ENCODE measurements around the gene KNSTRN. TPM values are rescaled to one million over a fixed set of nuclear protein-coding genes. Genes with fewer than 3 reads are reported as not detected.

Gene KNSTRN
- polyA plus RNA-seq, 1 donor: 20.0 TPM

DNA sequence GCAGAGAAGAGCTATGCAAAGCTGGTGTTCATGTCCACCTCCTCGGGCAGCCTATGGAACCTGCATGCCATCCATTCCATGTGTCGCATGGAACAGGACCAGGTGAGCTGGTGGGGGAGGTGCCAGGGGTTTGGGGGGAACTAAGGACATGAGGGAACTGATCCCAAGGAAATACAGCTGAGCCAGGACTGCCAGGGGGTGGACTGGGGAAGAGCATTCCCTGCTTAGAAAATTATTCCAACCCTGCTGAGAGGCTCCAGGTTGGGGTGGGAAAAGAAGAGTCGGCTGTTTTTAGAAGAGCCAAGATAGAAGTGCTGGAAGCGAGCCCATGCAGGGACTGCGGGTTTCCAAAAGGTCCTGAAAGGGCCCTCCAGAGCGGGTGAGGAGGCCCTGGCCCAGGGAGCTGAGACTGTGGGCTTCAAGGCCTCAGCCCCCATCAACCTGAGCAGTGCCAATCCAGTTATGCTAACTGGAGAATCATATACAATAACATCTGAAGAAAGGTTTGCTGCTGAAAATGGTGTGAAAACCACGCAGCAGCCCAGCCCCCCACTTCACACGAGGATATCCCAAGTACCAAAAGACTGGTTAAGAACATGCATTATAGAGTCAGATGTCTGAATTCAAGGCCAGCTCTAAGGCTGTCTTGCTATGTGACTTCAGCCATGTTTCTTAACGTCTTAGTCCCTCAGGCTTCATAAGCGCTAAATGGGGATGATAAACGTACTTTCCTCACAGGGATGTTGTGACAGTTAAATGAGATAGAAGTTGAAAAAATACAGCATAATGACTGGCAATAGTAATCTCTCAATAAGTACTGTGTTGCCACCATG, 16.7 kb upstream of the KNSTRN start:
- no peak for DNase-seq (ENCODE audit: low read depth)

DNA sequence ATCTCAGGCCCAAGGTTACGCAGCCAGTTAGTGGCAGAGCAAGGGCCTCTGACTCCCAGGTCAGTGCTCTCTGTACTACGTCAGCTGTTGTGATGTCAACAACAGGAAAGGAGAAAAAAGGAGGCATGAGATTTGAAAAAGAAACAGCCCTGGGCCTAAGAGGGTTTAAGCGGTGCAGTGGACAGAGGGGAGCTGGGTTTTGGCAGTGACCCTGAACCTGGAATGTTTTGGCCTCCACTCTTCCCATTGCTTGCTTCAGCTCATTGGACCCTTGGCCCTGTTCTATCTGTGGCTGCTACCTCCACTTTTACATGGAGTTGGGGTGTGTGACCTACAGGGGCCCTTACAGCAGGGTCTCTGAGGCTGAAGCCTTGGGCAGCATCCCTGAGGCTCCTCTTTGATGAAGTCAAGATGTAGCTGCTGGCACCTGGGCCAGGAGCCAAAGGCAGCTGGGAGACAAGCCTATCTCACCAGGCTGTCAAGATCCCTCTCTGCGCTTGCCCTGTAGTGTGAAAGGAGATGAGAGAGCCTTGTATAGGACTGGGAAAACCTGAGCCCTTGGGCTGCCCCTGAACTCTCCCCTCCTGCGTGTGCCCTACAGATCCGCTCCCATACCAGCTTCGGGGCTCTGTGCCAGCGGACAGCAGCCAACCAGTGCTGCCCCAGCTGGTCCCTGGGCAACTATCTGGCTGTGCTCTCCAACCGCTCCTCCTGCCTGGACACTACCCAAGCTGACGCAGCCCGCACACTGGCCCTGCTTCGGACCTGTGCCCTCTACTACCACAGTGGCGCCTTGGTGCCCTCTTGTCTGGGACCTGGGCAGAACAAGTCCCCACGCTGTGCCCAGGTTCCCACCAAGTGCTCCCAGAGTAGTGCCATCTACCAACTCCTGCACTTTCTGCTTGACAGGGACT, 15.8 kb upstream of the KNSTRN start:
- DNase-seq (ENCODE audit: low read depth): no peak

DNA sequence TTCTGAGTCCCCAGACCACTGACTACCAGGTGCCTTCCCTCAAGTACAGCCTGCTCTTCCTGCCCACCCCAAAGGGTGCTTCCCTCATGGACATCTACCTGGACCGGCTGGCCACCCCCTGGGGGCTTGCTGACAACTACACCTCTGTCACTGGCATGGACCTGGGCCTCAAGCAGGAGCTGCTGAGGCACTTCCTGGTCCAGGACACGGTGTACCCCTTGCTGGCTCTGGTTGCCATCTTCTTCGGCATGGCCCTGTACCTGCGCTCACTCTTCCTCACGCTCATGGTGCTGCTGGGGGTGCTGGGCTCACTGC, 15.2 kb upstream of the KNSTRN start:
- no peak for DNase-seq (ENCODE audit: low read depth)

DNA sequence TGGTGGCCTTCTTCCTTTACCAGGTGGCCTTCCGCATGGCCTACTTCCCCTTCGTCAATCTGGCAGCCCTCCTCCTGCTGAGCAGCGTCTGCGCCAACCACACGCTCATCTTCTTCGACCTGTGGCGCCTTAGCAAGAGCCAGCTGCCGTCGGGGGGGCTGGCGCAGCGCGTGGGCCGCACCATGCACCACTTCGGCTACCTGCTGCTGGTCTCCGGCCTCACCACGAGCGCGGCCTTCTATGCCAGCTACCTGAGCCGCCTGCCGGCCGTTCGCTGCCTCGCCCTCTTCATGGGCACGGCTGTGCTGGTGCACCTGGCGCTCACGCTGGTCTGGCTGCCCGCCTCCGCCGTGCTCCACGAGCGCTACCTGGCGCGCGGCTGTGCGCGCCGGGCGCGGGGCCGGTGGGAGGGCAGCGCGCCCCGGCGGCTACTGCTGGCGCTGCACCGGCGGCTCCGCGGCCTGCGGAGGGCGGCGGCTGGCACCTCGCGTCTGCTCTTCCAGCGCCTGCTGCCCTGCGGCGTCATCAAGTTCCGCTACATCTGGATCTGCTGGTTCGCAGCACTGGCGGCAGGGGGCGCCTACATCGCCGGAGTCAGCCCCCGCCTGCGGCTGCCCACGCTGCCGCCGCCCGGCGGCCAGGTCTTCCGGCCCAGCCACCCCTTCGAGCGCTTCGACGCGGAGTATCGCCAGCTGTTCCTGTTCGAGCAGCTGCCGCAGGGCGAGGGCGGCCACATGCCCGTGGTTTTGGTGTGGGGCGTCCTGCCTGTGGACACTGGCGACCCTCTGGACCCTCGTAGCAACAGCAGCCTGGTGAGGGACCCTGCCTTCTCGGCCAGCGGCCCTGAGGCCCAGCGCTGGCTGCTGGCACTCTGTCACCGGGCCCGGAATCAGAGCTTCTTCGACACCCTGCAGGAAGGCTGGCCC, 14.6 kb upstream of the KNSTRN start:
- no peak for DNase-seq (ENCODE audit: low read depth)

DNA sequence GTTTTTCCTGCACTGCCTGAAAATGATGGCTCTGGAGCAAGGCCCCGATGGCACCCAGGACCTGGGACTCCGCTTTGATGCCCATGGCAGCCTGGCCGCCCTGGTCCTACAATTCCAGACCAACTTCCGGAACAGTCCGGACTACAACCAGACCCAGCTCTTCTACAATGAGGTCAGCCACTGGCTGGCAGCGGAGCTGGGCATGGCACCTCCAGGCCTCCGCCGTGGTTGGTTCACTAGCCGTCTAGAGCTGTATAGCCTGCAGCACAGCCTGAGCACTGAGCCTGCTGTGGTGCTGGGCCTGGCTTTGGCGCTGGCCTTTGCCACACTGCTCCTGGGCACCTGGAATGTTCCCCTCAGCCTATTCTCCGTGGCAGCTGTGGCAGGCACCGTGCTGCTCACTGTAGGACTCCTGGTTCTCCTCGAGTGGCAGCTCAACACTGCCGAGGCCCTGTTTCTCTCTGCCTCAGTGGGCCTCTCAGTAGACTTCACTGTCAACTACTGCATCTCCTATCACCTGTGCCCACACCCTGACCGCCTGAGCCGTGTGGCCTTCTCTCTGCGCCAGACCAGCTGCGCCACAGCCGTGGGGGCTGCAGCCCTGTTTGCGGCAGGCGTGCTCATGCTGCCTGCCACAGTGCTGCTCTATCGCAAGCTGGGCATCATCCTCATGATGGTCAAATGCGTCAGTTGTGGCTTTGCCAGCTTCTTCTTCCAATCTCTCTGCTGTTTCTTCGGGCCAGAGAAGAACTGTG, 13.6 kb upstream of the KNSTRN start:
- DNase-seq (ENCODE audit: low read depth): no peak

DNA sequence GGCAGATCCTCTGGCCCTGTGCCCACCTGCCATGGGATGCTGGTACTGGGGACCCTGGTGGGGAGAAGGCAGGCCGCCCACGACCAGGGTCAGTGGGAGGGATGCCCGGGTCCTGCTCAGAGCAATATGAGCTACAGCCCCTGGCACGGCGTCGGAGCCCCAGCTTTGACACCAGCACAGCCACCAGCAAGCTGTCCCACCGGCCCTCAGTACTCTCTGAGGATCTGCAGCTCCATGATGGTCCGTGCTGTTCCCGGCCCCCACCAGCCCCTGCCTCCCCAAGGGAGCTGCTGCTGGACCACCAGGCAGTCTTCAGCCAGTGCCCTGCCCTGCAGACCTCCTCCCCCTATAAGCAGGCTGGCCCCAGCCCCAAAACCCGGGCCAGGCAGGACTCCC, 13.0 kb upstream of the KNSTRN start:
- DNase-seq (ENCODE audit: low read depth): no peak

DNA sequence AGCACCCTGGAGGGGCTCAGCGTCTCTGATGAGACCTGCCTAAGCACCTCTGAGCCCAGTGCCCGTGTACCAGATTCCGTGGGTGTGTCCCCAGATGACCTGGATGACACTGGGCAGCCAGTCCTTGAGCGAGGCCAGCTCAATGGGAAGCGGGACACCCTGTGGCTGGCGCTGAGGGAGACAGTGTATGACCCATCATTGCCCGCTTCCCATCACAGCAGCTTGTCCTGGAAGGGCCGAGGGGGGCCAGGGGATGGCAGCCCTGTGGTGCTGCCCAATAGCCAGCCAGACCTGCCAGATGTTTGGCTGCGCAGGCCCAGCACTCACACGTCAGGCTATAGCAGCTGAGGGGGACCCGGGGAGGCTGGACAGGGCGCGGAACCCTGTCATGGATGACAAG, 12.6 kb upstream of the KNSTRN start:
- DNase-seq (ENCODE audit: low read depth): no peak

DNA sequence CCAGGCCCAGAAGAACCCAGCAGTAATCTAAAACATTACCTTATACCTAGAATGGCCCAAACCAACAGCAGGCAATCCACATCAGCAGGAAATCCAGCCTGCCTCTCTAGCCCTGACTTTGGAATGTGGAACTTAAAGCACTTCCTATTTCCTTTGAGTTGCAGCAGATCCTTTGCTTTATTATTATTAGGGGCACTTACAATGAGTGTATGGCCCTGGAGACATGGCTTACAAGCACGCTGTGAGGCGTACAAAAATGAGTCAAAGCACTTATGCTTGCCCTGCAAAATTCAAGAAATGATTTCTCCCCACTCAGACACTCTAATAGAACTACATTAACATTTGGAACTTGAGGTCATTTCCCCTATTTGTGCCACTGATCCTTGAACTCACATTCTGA, 9.5 kb upstream of the KNSTRN start:
- no peak for DNase-seq (ENCODE audit: low read depth)

DNA sequence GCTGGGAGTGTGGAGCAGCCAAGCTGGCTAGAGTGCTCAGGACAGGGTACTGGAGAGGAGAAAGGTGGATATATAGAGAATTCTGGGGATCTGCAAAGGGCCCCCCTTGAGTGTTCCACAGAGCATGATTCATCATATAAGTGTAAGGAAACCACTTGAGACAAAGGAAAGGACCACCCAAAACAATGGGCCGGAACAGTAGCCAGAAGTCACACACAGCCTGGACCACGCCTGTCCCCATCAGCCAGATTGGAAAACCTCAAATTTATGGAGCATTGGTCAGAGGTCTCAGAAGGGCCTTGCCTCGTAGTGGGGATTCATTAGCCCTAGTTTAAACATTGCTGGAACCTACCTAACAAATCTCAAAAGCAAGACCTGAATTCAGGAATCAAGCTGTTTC, 4.9 kb upstream of the KNSTRN start:
- DNase-seq (ENCODE audit: low read depth): no peak

DNA sequence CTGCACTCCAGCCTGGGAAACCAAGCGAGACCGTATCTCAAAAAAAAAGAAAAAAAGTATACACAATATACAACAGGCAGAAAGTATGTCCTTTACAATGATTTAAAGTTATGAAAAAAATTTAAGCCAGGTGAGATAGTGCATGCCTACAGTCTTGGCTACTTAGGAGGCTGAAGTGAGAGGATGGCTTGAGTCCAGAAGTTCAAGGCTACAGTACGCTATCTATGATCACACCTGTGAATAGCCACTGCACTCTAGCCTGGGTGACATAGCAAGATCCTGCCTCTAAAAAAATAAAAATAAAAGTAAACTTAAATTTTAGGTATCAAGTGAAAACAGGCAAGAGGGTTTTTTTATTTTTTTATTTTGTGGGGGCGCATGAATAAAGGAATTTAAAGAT, 3.1 kb upstream of the KNSTRN start:
- no peak for DNase-seq (ENCODE audit: low read depth)

DNA sequence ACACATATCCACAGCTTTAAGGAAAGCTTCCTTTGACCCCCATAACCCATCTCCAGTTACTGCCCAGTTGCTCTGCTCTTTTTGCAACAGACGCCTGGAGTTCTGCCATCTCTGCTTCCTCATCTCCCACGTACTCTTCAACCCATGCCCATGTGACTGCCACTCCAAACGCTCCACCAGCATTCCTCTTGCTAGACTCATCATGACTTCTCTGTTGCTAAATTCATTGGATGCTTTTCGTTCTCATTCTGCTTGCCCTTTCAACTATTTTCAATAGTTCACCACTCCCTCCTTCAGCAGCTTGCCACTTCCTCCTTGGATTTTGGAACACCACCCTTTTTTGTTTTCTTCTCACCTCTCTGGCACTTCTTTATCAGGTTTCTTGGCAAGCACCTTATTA, 2.7 kb upstream of the KNSTRN start:
- no peak for DNase-seq (ENCODE audit: low read depth)

DNA sequence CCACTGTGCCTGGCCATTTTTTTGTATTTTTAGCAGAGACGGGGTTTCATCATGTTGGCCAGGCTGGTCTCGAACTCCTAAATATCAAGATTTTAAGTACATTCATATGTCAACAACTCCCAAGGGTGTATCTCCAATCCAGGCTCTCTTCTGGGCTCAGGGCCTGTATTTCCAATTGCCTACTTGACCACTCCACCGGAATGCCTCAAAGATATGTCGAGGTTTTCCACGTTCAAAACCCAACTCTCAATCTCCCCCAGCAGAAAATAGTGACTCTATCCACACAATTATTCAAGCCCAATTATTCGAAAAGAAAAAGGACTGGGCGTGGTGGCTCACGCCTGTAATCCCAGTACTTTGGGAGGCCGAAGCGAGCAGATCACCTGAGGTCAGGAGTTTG, 1.9 kb upstream of the KNSTRN start:
- no peak for DNase-seq (ENCODE audit: low read depth)

DNA sequence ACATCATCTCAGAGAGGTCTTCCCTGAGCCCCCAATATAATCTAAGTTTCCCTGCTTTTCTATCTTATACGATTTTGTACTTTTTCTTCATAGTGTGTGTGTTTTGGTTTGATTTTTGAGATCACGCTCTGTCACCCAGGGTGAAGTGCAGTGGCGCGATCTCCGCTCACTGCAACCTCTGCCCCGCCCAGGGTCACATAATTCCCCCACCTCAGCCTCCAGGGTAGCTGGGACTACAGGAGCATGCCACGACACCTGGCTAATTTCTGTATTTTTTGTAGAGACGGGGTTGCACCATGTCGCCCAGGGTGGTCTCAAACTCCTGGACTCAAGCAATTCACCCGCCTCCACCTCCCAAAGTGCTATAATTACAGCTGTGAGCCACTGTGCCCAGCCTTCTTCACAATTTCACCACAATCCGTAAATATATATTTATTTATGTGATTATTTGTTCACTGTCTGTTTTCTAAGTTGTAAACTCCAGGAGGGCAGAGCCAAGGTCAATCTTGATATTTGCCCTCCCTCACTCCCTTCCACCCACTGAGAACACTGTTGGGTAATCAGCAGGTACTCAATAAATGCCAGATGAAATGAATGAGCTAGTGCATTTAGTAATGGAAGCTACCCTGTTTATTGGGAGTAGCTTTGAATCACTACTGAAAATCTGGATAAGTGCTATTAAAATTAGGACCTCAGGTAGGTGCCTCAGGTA, 547 bp upstream of the KNSTRN start:
- DNase-seq (ENCODE audit: low read depth): no peak

DNA sequence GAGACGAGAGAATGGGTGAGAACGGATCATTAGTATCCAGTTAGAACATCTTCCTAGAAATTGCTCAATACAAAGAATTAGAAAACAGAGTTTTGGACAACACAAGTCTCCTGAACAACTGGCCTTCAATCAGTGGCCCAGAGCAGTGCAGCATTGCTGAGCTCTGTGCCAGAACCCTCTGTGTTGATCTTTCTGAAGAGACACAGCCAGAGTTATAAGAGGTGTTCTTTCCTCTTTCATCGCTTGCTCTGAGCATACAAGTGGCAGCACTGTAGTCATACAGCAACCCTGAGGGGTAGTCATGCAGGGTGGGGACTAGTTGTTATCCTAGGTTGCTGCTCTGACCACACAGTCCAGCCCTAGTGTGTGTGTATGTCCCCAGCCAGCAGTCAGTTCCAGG, 4.0 kb downstream of the KNSTRN start:
- DNase-seq (ENCODE audit: low read depth): no peak

DNA sequence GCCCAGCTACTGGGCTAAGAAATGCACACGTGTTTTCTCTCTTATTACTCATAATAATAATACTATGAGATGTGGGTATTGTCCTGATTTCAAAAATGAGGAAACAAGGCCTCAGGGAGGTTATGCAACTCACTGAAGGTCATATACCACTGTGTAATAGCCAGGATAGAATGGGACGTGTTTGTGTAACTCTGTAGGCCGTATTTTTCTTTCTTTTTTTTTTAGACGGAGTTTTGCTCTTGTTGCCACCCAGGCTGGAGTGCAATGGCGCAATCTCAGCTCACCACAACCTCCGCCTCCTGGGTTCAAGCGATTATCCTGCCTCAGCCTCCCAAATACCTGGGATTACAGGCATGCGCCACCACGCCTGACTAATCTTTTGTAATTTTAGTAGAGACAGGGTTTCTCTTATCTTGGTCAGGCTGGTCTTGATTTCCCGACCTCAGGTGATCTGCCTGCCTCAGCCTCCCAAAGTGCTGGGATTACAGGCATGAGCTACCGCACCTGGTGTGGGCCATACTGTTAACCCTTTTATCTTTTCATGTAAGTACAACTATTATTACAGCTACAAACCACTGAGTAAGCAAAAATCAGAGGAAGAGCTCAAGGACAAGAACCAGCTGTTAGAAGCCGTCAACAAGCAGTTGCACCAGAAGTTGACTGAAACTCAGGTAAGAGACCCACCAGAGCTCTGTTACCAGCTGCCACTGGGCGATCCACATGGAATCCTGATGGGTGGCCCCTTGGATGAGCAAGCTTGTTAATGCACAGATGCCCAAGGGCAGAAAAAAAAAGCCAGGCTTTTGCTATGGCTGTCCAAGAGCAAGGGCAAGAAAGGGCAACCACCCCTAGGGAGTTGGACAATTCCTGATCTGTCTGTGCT, 6.7 kb downstream of the KNSTRN start:
- DNase-seq (ENCODE audit: low read depth): no peak

DNA sequence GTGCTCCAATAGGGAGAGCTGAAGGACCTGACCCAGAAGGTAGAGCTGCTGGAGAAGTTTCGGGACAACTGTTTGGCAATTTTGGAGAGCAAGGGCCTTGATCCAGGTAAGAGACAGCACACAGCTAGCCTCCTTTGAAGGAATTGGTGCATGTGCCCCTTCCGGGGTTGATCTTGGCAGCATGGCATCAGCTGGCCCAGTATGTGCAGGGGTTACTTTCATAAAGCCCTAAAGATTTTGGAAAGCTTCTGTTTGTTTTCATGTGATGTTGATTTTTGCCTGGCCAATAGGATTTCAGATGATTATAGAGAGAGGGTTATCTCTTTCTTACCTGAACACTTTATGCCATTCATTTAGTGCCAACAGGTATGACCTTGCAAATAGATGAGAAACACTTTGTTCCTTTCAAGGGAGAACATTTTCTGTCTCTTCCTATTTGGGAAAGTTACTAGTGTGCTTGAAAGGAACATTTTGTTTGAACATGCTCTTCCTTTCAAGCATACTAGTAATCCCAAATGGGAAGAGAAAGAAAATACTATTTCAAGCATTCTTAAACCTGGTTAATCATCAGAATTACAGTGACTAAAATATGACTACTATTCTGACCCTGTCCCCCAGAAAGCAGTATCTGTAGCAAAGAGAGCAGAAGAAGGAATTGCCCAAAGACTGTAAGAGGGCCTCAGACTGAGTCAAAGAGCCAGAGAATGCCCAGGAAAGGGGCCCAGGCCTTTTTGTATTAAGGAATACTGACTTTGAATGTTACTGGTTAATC, 7.5 kb downstream of the KNSTRN start:
- no peak for DNase-seq (ENCODE audit: low read depth)

DNA sequence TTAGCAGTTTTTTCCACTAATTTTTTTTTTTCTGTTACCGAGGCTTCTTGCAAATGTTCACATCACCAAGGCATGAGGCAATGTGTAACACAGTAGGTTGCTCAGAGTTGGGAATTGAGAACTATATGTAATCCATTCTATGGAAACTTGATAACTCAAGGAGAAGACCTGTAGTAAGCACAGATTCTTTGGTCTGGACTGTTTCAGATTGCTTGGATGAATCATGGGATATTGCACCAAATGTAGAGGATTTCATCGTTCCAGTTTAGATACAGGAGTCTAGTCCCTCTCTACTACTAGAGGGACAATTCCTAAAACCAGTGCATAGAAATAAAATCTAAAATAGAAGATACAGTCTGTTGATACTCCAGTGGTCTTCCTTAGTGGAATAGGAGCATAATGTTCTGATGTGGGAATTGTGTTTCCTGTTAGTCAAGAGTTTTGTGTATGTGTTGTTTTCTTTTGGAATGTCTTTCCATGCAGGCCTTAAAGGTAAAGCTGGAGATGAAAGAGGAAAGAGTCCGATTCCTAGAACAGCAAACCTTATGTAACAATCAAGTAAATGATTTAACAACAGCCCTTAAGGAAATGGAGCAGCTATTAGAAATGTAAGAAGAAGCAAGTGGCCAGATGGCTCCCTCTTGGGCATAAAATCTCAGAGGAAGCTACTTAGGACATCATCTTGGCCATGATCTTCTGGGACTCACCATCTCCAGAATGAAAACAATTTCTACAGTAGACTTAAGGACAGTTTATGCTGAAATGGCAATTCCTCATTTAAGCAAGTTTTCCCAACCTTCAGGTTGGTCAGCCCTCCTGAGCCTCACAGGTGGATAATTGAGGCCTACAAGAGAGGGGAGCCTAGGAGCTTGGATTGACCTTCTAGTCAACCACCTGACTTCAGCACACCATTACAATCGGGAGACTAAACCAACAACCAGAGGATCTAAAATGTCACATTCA, 10.7 kb downstream of the KNSTRN start:
- no peak for DNase-seq (ENCODE audit: low read depth)

Measured in forelimb muscle (tissue), 1 donor.